Endodermal cell (in vitro differentiated cells): ENCODE data around the gene SORCS2. TPM values are rescaled to one million over a fixed set of nuclear protein-coding genes. Genes with fewer than 3 reads are reported as not detected.
"Not testable (repeated sequence)": the region's sequence is repeated elsewhere in the genome, so short reads cannot be mapped to it uniquely, and the experiment has no call there.

Experiments used
- DNase-seq: peaks from one replicate; pipeline ENCODE4 v3.0.0-alpha.2; 2017
- H3K27ac ChIP-seq: 2 replicates; pipeline ENCODE4 v1.5.1; 2013; ENCODE audit warnings: mild to moderate bottlenecking, low read depth, low read length, moderate library complexity
- H3K27me3 ChIP-seq: 2 replicates; pipeline ENCODE4 v1.6.1; 2013; ENCODE audit warnings: mild to moderate bottlenecking, low read length, moderate library complexity; ENCODE audit not compliant: insufficient read depth, control insufficient read depth, poor library complexity, severe bottlenecking
- H3K36me3 ChIP-seq: 2 replicates; pipeline ENCODE4 v1.7.0; 2013; ENCODE audit warnings: mild to moderate bottlenecking, low read length, moderate library complexity; ENCODE audit not compliant: control insufficient read depth, insufficient read depth
- H3K4me1 ChIP-seq: one replicate; pipeline ENCODE4 v1.7.0; 2013; ENCODE audit warnings: low read length; ENCODE audit not compliant: control insufficient read depth, insufficient read depth
- H3K4me3 ChIP-seq: 2 replicates; pipeline ENCODE4 v1.5.1; 2013; ENCODE audit warnings: mild to moderate bottlenecking, low read length, moderate library complexity
- H3K9ac ChIP-seq: 2 replicates; pipeline ENCODE4 v1.6.1; 2013; ENCODE audit warnings: mild to moderate bottlenecking, low read length, moderate library complexity; ENCODE audit not compliant: poor library complexity, severe bottlenecking; ENCODE audit errors: extremely low read depth
- H3K9me3 ChIP-seq: 2 replicates; pipeline ENCODE4 v1.6.1; 2013; ENCODE audit warnings: mild to moderate bottlenecking, low read length, moderate library complexity; ENCODE audit not compliant: control insufficient read depth
- H3K27ac Mint-ChIP-seq: 2 replicates; pipeline ENCODE4 v1.8.0; 2020; ENCODE audit warnings: mixed read lengths
- H3K27me3 Mint-ChIP-seq: 2 replicates; pipeline ENCODE4 v1.8.0; 2021; ENCODE audit warnings: mild to moderate bottlenecking, mixed read lengths; ENCODE audit not compliant: insufficient read depth
- H3K36me3 Mint-ChIP-seq: 2 replicates; pipeline ENCODE4 v1.8.0; 2020; ENCODE audit warnings: low read depth, mixed read lengths
- H3K4me1 Mint-ChIP-seq: 2 replicates; pipeline ENCODE4 v1.8.0; 2020; ENCODE audit warnings: mixed read lengths
- H3K4me3 Mint-ChIP-seq: 2 replicates; pipeline ENCODE4 v1.8.0; 2020; ENCODE audit warnings: mild to moderate bottlenecking, moderate library complexity, mixed read lengths
- H3K9me3 Mint-ChIP-seq: 2 replicates; pipeline ENCODE4 v1.8.0; 2020; ENCODE audit warnings: mild to moderate bottlenecking, mixed read lengths
- CTCF ChIP-seq: fragments of 200-600 bp; sonication (generic); conservative IDR thresholded peaks from 2 replicates; pipeline ENCODE4 v1.5.0; 2021; ENCODE audit warnings: antibody characterized with exemption, mild to moderate bottlenecking
- WGBS, 2 experiments: methylation state at CpG; one replicate each; pipeline versions ENCODE4 v1.1.5 to v1.1.7; 2013; ENCODE audit warnings: missing lambda C conversion rate in 2 of 2, mixed read lengths in 1 of 2; ENCODE audit not compliant: insufficient coverage in 1 of 2, insufficient read length in 1 of 2; 5-methylcytosine and 5-hydroxymethylcytosine counted together
- total RNA-seq, 2 donors: library from RNA; stranded (reverse); fragmentation: NEBNext Ultra II Directional in 1 of 2; extraction: Animal tissue kit (Norgen Biotek cat#: 25700) in 1 of 2; gene quantifications; 2 replicates in 1 of 2; 3 replicates in 1 of 2; pipeline ENCODE4 v1.2.1, GENCODE V29; 2021

Gene SORCS2
- total RNA-seq, 2 donors from 2014 or later: 1.4 to 1.9 TPM

GRCh38 chr4:7161721-7162214 lies 30.6 kb upstream of the SORCS2 start:
- TF ChIP-seq CTCF: no peak
- H3K9me3 ChIP-seq: no peaks in the 10 kb centered on the region
- Mint-ChIP-seq H3K4me1 (no peaks in the 10 kb centered on the region), H3K36me3 (no peaks in the 10 kb centered on the region), H3K27me3 (peaks cover 2% of the 10 kb centered on the region), H3K27ac (no peak overlapping the region), H3K4me3 (no peak overlapping the region), H3K9me3 (peaks cover 2% of the 10 kb centered on the region)
- DNase-seq: peak; percentile 29
- H3K27ac ChIP-seq: no peak overlapping the region
- no peaks in the 10 kb centered on the region for H3K27me3 ChIP-seq
- no peaks in the 10 kb centered on the region for H3K36me3 ChIP-seq
- no peak overlapping the region for H3K9ac ChIP-seq
- H3K4me3 ChIP-seq: no peak overlapping the region
- 87 to 92% methylated on average over 5 to 6 of the region's 6 CpGs for WGBS, 2 experiments
- H3K4me1 ChIP-seq: no peaks in the 10 kb centered on the region

DNA sequence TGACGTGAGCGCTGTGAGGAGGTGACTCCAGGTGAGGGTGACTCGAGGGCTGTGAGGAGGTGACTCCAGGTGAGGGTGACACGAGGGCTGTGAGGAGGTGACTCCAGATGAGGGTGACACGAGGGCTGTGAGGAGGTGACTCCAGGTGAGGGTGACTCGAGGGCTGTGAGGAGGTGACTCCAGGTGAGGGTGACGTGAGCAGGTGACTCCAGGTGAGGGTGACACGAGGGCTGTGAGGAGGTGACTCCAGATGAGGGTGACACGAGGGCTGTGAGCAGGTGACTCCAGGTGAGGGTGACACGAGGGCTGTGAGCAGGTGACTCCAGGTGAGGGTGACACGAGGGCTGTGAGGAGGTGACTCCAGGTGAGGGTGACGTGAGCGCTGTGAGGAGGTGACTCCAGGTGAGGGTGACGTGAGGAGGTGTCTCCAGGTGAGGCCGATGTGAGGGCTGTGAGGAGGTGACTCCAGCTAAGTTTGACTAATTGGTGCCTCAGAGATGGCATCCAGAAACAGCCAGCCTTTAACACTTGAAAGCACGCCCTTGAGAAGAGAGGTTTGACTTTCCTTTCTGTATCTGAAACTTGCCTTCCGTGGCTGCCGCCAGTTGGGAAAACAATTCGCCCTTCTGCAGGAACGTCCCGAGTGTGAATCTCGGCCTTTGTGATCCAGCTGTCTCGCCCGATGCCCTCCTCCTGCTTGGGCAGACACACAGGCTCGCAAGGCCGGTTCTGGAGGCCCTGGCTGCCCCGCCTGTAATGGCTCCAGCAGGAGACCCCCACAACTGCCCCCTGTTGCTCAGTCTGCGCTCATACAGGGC lies 27.1 kb upstream of the SORCS2 start:
- H3K27ac Mint-ChIP-seq: not testable (repeated sequence)

GRCh38 chr4:7165874-7166201 lies 26.5 kb upstream of the SORCS2 start:
- no peaks in the 10 kb centered on the region for H3K4me1 Mint-ChIP-seq
- 94 to 97% methylated on average over 6 to 9 of the region's 9 CpGs for WGBS, 2 experiments
- Histone ChIP-seq H3K27me3 (no peaks in the 10 kb centered on the region), H3K4me3 (no peak overlapping the region), H3K4me1 (no peaks in the 10 kb centered on the region), H3K27ac (no peak overlapping the region), H3K36me3 (no peaks in the 10 kb centered on the region), H3K9me3 (no peaks in the 10 kb centered on the region), H3K9ac (no peak overlapping the region)
- H3K9me3 Mint-ChIP-seq: no peaks in the 10 kb centered on the region
- peaks cover 2% of the 10 kb centered on the region for H3K27me3 Mint-ChIP-seq
- DNase-seq: peak; percentile 24
- no peaks in the 10 kb centered on the region for H3K36me3 Mint-ChIP-seq
- no peak overlapping the region for H3K27ac Mint-ChIP-seq
- H3K4me3 Mint-ChIP-seq: no peak overlapping the region
- no peak for TF ChIP-seq CTCF

More for the DNA sequence above, 27.1 kb upstream of the SORCS2 start:
- not testable (repeated sequence) for H3K4me1 Mint-ChIP-seq, H3K36me3 ChIP-seq, H3K9me3 ChIP-seq, H3K27me3 ChIP-seq, H3K9ac ChIP-seq, H3K27ac ChIP-seq, H3K9me3 Mint-ChIP-seq, H3K4me3 Mint-ChIP-seq, H3K4me3 ChIP-seq, H3K36me3 Mint-ChIP-seq, H3K4me1 ChIP-seq, H3K27me3 Mint-ChIP-seq
- DNase-seq: peak; percentile 45
- 91 to 93% methylated on average over 26 to 28 of the region's 28 CpGs for WGBS, 2 experiments
